ENCODE measurements around the gene MAN1A1.

Gene MAN1A1

GRCh38 chr6:119313937-119314884 is 35.4 kb downstream of the MAN1A1 start:
- Mint-ChIP-seq H3K9me3 (no peaks in the 10 kb centered on the region), H3K4me3 (peak overlapping the region; percentile 8), H3K36me3 (peaks cover 3% of the 10 kb centered on the region), H3K4me1 (peaks cover 60% of the 10 kb centered on the region), H3K27me3 (no peaks in the 10 kb centered on the region), H3K27ac (peak overlapping the region; percentile 84)
- CTCF ChIA-PET = interaction anchor here (0.6 to 2.5 kb wide), 17 partner anchors 9 to 185 kb away, joined by 3 to 13 read pairs (median 4); no protein-coding TSS in a partner anchor
- peak; percentile 37 for DNase-seq

- peak; percentile 50 for DNase-seq
- Mint-ChIP-seq H3K27ac (peak overlapping the region; percentile 82), H3K36me3 (peaks cover 3% of the 10 kb centered on the region), H3K4me1 (peaks cover 65% of the 10 kb centered on the region), H3K4me3 (peak overlapping the region; percentile 47), H3K27me3 (no peaks in the 10 kb centered on the region), H3K9me3 (no peaks in the 10 kb centered on the region)
- CTCF ChIA-PET = interaction anchor here (0.7 to 2.3 kb wide), 10 partner anchors 45 to 350 kb away, joined by 3 to 7 read pairs (median 4); no protein-coding TSS in a partner anchor
These were observed 36.7 kb downstream of the MAN1A1 start for GRCh38 chr6:119312875-119313338.

- Mint-ChIP-seq H3K27ac (peak overlapping the region; percentile 82), H3K36me3 (peaks cover 3% of the 10 kb centered on the region), H3K4me3 (no peak overlapping the region), H3K4me1 (peaks cover 66% of the 10 kb centered on the region), H3K9me3 (no peaks in the 10 kb centered on the region), H3K27me3 (no peaks in the 10 kb centered on the region)
- DNase-seq = no peak
- CTCF ChIA-PET = interaction anchor here (0.7 to 1.7 kb wide), 4 partner anchors 45 to 180 kb away, joined by 3 to 5 read pairs (median 4); no protein-coding TSS in a partner anchor
These were observed 37.1 kb downstream of the MAN1A1 start for GRCh38 chr6:119312441-119312840.

GRCh38 chr6:119311514-119312142 is 37.9 kb downstream of the MAN1A1 start:
- H3K4me1 Mint-ChIP-seq = peaks cover 66% of the 10 kb centered on the region
- peaks cover 3% of the 10 kb centered on the region for H3K36me3 Mint-ChIP-seq
- DNase-seq = no peak
- CTCF ChIA-PET = interaction anchor here (1.1 to 2.1 kb wide), 3 partner anchors 36 to 164 kb away, joined by 5 to 8 read pairs (median 5); no protein-coding TSS in a partner anchor
- H3K4me3 Mint-ChIP-seq = no peak overlapping the region
- H3K27ac Mint-ChIP-seq = no peak overlapping the region
- H3K27me3 Mint-ChIP-seq = no peaks in the 10 kb centered on the region
- no peaks in the 10 kb centered on the region for H3K9me3 Mint-ChIP-seq

GRCh38 chr6:119310486-119311036 is 39.0 kb downstream of the MAN1A1 start:
- no peaks in the 10 kb centered on the region for H3K9me3 Mint-ChIP-seq
- no peak overlapping the region for H3K4me3 Mint-ChIP-seq
- H3K4me1 Mint-ChIP-seq = peaks cover 62% of the 10 kb centered on the region
- no peak for DNase-seq
- CTCF ChIA-PET = interaction anchor here (1.6 to 2.1 kb wide), 2 partner anchors 37 to 162 kb away, joined by 5 to 8 read pairs; no protein-coding TSS in a partner anchor
- H3K27ac Mint-ChIP-seq = no peak overlapping the region
- H3K36me3 Mint-ChIP-seq = peaks cover 7% of the 10 kb centered on the region
- H3K27me3 Mint-ChIP-seq = no peaks in the 10 kb centered on the region

- peaks cover 48% of the 10 kb centered on the region for H3K4me1 Mint-ChIP-seq
- DNase-seq = no peak
- H3K36me3 Mint-ChIP-seq = peaks cover 9% of the 10 kb centered on the region
- H3K27me3 Mint-ChIP-seq = no peaks in the 10 kb centered on the region
- H3K9me3 Mint-ChIP-seq = no peaks in the 10 kb centered on the region
- H3K4me3 Mint-ChIP-seq = no peak overlapping the region
- CTCF ChIA-PET = interaction anchor here (1.2 to 1.3 kb wide), 2 partner anchors 42 to 161 kb away, joined by 3 read pairs; no protein-coding TSS in a partner anchor
- peak overlapping the region; percentile 20 for H3K27ac Mint-ChIP-seq
These were observed 40.4 kb downstream of the MAN1A1 start for GRCh38 chr6:119308991-119309657.

GRCh38 chr6:119308048-119308570 is 41.5 kb downstream of the MAN1A1 start:
- no peaks in the 10 kb centered on the region for H3K27me3 Mint-ChIP-seq
- H3K9me3 Mint-ChIP-seq = no peaks in the 10 kb centered on the region
- H3K4me3 Mint-ChIP-seq = no peak overlapping the region
- CTCF ChIA-PET = interaction anchor here (1.2 to 1.3 kb wide), 2 partner anchors 43 to 160 kb away, joined by 3 read pairs; no protein-coding TSS in a partner anchor
- H3K4me1 Mint-ChIP-seq = peaks cover 38% of the 10 kb centered on the region
- H3K36me3 Mint-ChIP-seq = peaks cover 7% of the 10 kb centered on the region
- no peak overlapping the region for H3K27ac Mint-ChIP-seq
- DNase-seq = no peak

- H3K36me3 Mint-ChIP-seq = peaks cover 7% of the 10 kb centered on the region
- H3K4me3 Mint-ChIP-seq = no peak overlapping the region
- CTCF ChIA-PET = no interaction called here
- no peak overlapping the region for H3K27ac Mint-ChIP-seq
- no peaks in the 10 kb centered on the region for H3K27me3 Mint-ChIP-seq
- H3K4me1 Mint-ChIP-seq = peaks cover 27% of the 10 kb centered on the region
- H3K9me3 Mint-ChIP-seq = no peaks in the 10 kb centered on the region
- no peak for DNase-seq
These were observed 42.5 kb downstream of the MAN1A1 start for GRCh38 chr6:119307056-119307455.

- Mint-ChIP-seq H3K4me1 (peaks cover 24% of the 10 kb centered on the region), H3K27me3 (no peaks in the 10 kb centered on the region), H3K4me3 (no peak overlapping the region), H3K27ac (no peak overlapping the region), H3K9me3 (no peaks in the 10 kb centered on the region), H3K36me3 (peaks cover 7% of the 10 kb centered on the region)
- CTCF ChIA-PET = no interaction called here
- DNase-seq = no peak
These were observed 43.1 kb downstream of the MAN1A1 start for GRCh38 chr6:119306396-119306968.

- Mint-ChIP-seq H3K27me3 (no peaks in the 10 kb centered on the region), H3K9me3 (no peaks in the 10 kb centered on the region), H3K4me3 (no peak overlapping the region), H3K4me1 (peaks cover 3% of the 10 kb centered on the region), H3K36me3 (peaks cover 10% of the 10 kb centered on the region), H3K27ac (no peak overlapping the region)
- CTCF ChIA-PET = interaction anchor here (1.0 to 1.7 kb wide), 2 partner anchors 11 to 31 kb away, joined by 3 to 4 read pairs; no protein-coding TSS in a partner anchor
- DNase-seq = no peak
These were observed 46.2 kb downstream of the MAN1A1 start for GRCh38 chr6:119303164-119303887.

- no peaks in the 10 kb centered on the region for H3K27me3 Mint-ChIP-seq
These were observed 48.1 kb downstream of the MAN1A1 start for GRCh38 chr6:119301429-119301828.

GRCh38 chr6:119299694-119300093 is 49.9 kb downstream of the MAN1A1 start:
- H3K4me3 Mint-ChIP-seq = no peak overlapping the region
- peaks cover 6% of the 10 kb centered on the region for H3K4me1 Mint-ChIP-seq
- H3K27ac Mint-ChIP-seq = no peak overlapping the region
- DNase-seq = no peak
- no peaks in the 10 kb centered on the region for H3K27me3 Mint-ChIP-seq
- no peaks in the 10 kb centered on the region for H3K9me3 Mint-ChIP-seq
- H3K36me3 Mint-ChIP-seq = peaks cover 4% of the 10 kb centered on the region
- CTCF ChIA-PET = no interaction called here

More at GRCh38 chr6:119301429-119301828, 48.1 kb downstream of the MAN1A1 start:
- no peaks in the 10 kb centered on the region for H3K4me1 Mint-ChIP-seq
- no peak overlapping the region for H3K27ac Mint-ChIP-seq
- H3K9me3 Mint-ChIP-seq = no peaks in the 10 kb centered on the region
- no peak for DNase-seq
- peaks cover 9% of the 10 kb centered on the region for H3K36me3 Mint-ChIP-seq
- H3K4me3 Mint-ChIP-seq = no peak overlapping the region
- CTCF ChIA-PET = interaction anchor here (1.6 kb wide), 1 partner anchor 172 kb away, joined by 4 read pairs; no protein-coding TSS in a partner anchor

Measured in activated naive CD4-positive, alpha-beta T cell treated with anti-CD3 and anti-CD28 coated beads, Interleukin-2, amount 10 ng/mL, durations not matched to agents 7 days and 5 days (primary cell).